Bronchial epithelial cell (primary cell): ENCODE results near the gene SMURF1. TPM values are rescaled to one million over a fixed set of nuclear protein-coding genes. Genes with fewer than 3 reads are reported as not detected.

Source experiments
- DNase-seq: peaks from one replicate; pipeline ENCODE4 v3.0.0-alpha.2; 2010; ENCODE audit warnings: low read depth
- FAIRE-seq: peaks from 2 replicates; lab custom pipeline; 2011; peaks lifted over from hg19 to GRCh38; lab: Jason Lieb, UNC
- H3K27me3 ChIP-seq: 2 replicates; pipeline ENCODE4 v1.5.1; 2011; ENCODE audit warnings: low read length; ENCODE audit not compliant: control insufficient read depth, insufficient read depth
- H3K36me3 ChIP-seq: 2 replicates; pipeline ENCODE4 v1.5.1; 2011; ENCODE audit warnings: low read length; ENCODE audit not compliant: control insufficient read depth, insufficient read depth
- H3K4me3 ChIP-seq: 2 replicates; pipeline ENCODE4 v1.5.1; 2011; ENCODE audit warnings: mild to moderate bottlenecking, low read depth, low read length, control low read depth
- CTCF ChIP-seq: IDR thresholded peaks from 2 replicates; pipeline ENCODE4 v1.5.1; 2011; ENCODE audit warnings: mild to moderate bottlenecking, moderate library complexity, low read length, control low read depth, inconsistent platforms; ENCODE audit not compliant: insufficient read depth, severe bottlenecking
- total RNA-seq: library from RNA; depleted of rRNA; stranded (reverse); fragments of >200 nt; gene quantifications from 2 replicates; pipeline ENCODE4 v1.2.1, GENCODE V29; 2014

The SMURF1 gene
- total RNA-seq, 1 donor from 2014 or later: 42.4 TPM

- DNase-seq: peak; percentile 53
- no peak for TF ChIP-seq CTCF
- no peaks in the 10 kb centered on the region for H3K27me3 ChIP-seq
- H3K4me3 ChIP-seq: no peak overlapping the region
- no peaks in the 10 kb centered on the region for H3K36me3 ChIP-seq
- no peak for FAIRE-seq
Observed at GRCh38 chr7:99109108-99110051, 34.5 kb downstream of the SMURF1 start.

- H3K36me3 ChIP-seq: no peaks in the 10 kb centered on the region
- TF ChIP-seq CTCF: no peak
- FAIRE-seq (no peak), DNase-seq (peak; percentile 74)
- H3K4me3 ChIP-seq: no peak overlapping the region
- H3K27me3 ChIP-seq: no peaks in the 10 kb centered on the region
Observed at GRCh38 chr7:99108613-99109012, 35.3 kb downstream of the SMURF1 start.

GRCh38 chr7:99106821-99107241 lies 37.1 kb downstream of the SMURF1 start:
- FAIRE-seq: no peak
- DNase-seq: peak; percentile 84

GRCh38 chr7:99106411-99106810 lies 37.5 kb downstream of the SMURF1 start:
- H3K36me3 ChIP-seq: no peaks in the 10 kb centered on the region
- TF ChIP-seq CTCF: no peak
- FAIRE-seq: no peak

More at GRCh38 chr7:99106821-99107241, 37.1 kb downstream of the SMURF1 start:
- Histone ChIP-seq H3K4me3 (no peak overlapping the region), H3K27me3 (no peaks in the 10 kb centered on the region), H3K36me3 (no peaks in the 10 kb centered on the region)
- no peak for TF ChIP-seq CTCF

GRCh38 chr7:99105756-99106155 lies 38.2 kb downstream of the SMURF1 start:
- Histone ChIP-seq H3K4me3 (no peak overlapping the region), H3K36me3 (no peaks in the 10 kb centered on the region), H3K27me3 (no peaks in the 10 kb centered on the region)
- FAIRE-seq (no peak), DNase-seq (no peak)
- no peak for TF ChIP-seq CTCF

More at GRCh38 chr7:99106411-99106810, 37.5 kb downstream of the SMURF1 start:
- no peak for DNase-seq
- Histone ChIP-seq H3K4me3 (no peak overlapping the region), H3K27me3 (no peaks in the 10 kb centered on the region)
